WERI-Rb-1 (cell line): ENCODE results near the gene PCDHB5.
"Not testable (repeated sequence)": the region's sequence is repeated elsewhere in the genome, so short reads cannot be mapped to it uniquely, and the experiment has no call there.

Experiments used
- DNase-seq: peaks from one replicate; pipeline ENCODE4 v3.0.0-alpha.2; 2020
- H3K27ac ChIP-seq: fragments of 250-450 bp; sonication (Bioruptor Pico); 2 replicates; pipeline ENCODE4 v1.5.1; 2020; ENCODE audit warnings: mild to moderate bottlenecking, moderate library complexity
- H3K27me3 ChIP-seq: fragments of 250-450 bp; sonication (Bioruptor Pico); 2 replicates; pipeline ENCODE4 v1.5.1; 2021; ENCODE audit warnings: mild to moderate bottlenecking, low read depth, moderate library complexity; ENCODE audit not compliant: insufficient read depth, severe bottlenecking
- H3K36me3 ChIP-seq: fragments of 250-450 bp; sonication (Bioruptor Pico); 2 replicates; pipeline ENCODE4 v1.5.1; 2020; ENCODE audit warnings: mild to moderate bottlenecking, moderate library complexity
- H3K4me3 ChIP-seq: 2 replicates; pipeline ENCODE4 v1.5.1; 2011; ENCODE audit warnings: low read depth, mild to moderate bottlenecking, control low read depth, low read length
- H3K9me3 ChIP-seq: fragments of 250-450 bp; sonication (Bioruptor Pico); 2 replicates; pipeline ENCODE4 v1.5.1; 2021; ENCODE audit warnings: mild to moderate bottlenecking, moderate library complexity; ENCODE audit not compliant: severe bottlenecking
- TF ChIP-seq, protein P1 (sequence below): IDR thresholded peaks from 2 replicates; pipeline ENCODE4 v1.5.1; 2011; ENCODE audit warnings: low read depth, mild to moderate bottlenecking, control low read depth, inconsistent platforms, low read length

The PCDHB5 gene

DNA sequence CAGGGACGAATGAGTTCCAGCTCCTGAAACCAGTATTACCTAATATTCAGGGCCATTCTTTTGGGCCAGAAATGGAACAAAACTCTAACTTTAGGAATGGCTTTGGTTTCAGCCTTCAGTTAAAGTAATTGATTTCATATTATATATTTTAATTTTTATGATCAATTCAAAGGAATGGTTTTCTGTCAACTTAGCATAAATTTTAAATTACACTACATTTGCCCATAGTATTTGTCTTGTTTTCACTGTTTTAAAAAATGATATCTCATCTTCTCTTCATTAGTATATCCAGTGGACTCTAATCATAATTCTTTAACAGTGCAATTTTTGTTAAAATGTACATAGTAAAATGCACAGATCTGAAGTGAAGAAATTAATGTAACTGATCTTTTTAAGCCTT, 45.3 kb downstream of the PCDHB5 start:
- no peak overlapping the region for H3K27ac ChIP-seq
- no peak for DNase-seq
- H3K36me3 ChIP-seq, result no peaks in the 10 kb centered on the region
- no peaks in the 10 kb centered on the region for H3K9me3 ChIP-seq
- no peak overlapping the region for H3K4me3 ChIP-seq
- no peaks in the 10 kb centered on the region for H3K27me3 ChIP-seq
- TF ChIP-seq, protein P1, sequence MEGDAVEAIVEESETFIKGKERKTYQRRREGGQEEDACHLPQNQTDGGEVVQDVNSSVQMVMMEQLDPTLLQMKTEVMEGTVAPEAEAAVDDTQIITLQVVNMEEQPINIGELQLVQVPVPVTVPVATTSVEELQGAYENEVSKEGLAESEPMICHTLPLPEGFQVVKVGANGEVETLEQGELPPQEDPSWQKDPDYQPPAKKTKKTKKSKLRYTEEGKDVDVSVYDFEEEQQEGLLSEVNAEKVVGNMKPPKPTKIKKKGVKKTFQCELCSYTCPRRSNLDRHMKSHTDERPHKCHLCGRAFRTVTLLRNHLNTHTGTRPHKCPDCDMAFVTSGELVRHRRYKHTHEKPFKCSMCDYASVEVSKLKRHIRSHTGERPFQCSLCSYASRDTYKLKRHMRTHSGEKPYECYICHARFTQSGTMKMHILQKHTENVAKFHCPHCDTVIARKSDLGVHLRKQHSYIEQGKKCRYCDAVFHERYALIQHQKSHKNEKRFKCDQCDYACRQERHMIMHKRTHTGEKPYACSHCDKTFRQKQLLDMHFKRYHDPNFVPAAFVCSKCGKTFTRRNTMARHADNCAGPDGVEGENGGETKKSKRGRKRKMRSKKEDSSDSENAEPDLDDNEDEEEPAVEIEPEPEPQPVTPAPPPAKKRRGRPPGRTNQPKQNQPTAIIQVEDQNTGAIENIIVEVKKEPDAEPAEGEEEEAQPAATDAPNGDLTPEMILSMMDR, result no peak

DNA sequence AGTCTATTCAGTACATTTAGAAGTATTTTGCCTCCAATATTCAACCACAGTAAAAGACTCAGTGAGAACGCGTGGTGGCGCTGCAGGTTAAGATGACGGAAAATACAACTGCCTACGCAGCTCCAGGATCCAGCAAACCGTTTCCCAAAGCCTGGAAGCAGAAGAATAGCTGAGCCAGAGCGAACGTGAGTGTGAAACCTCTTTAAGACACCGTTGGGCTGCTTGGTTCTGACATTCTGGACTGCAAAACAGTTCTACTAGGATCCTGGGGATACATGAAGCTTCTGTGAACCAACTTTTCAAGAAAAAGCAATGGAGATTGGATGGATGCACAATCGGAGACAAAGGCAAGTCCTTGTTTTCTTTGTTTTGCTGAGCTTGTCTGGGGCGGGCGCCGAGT, 47.2 kb downstream of the PCDHB5 start, which contains the start of gene PCDHB16:
Gene PCDHB16, plus strand, starts transcription at position 140 of the 400 bp plus-strand sequence. Its CDS starts 173 bp downstream, at position 313.
- peak; percentile 68 for DNase-seq
- Histone ChIP-seq H3K27ac (peak within 1 kb of the TSS; percentile 42; the same call in 1 of the 2 replicates), H3K27me3 (no peaks in the 10 kb centered on the region), H3K36me3 (no peaks in the 10 kb centered on the region), H3K4me3 (peak within 1 kb of the TSS; percentile 30), H3K9me3 (no peaks in the 10 kb centered on the region)
- TF ChIP-seq, protein P1, result peak; percentile 39; the same call in 1 of the 2 replicates

- not testable (repeated sequence) for H3K4me3 ChIP-seq, H3K36me3 ChIP-seq, H3K27me3 ChIP-seq, DNase-seq, H3K27ac ChIP-seq, H3K9me3 ChIP-seq
These were observed 49.3 kb downstream of the PCDHB5 start for GRCh38 chr5:141184117-141184855.

- Histone ChIP-seq H3K4me3 (peak within 1 kb of the TSS; percentile 51), H3K9me3 (no peaks in the 10 kb centered on the region), H3K36me3 (no peaks in the 10 kb centered on the region), H3K27me3 (no peaks in the 10 kb centered on the region), H3K27ac (peak within 1 kb of the TSS; percentile 56)
- peak; percentile 69 for DNase-seq
- TF ChIP-seq, protein P1, result peak; percentile 69
These were observed 52.0 kb downstream of the PCDHB5 start, which contains the start of gene PCDHB9 for GRCh38 chr5:141186897-141187512. TSS of gene PCDHB9 (plus strand) at chr5:141187161. CDS start at chr5:141187319, 158 bp downstream.
